Right lobe of liver (tissue), 6 donors: Measurements from ENCODE around the gene SEMA4C. TPM values are rescaled to one million over a fixed set of nuclear protein-coding genes. Genes with fewer than 3 reads are reported as not detected.

Source experiments
- ATAC-seq, 4 donors: fragments of 200-7000 bp; cut with Tn5 transposase; one replicate each; pipeline ENCODE4 v1.9.1; 2020; ENCODE audit warnings: mild to moderate bottlenecking in 4 of 4, moderate library complexity in 4 of 4
- DNase-seq, 3 donors: peaks; one replicate each; pipeline ENCODE4 v3.0.0-alpha.2; 2020
- H3K27ac ChIP-seq, 3 donors: fragments of 200-600 bp; one replicate each; pipeline ENCODE4 v1.8.0; 2022
- H3K27me3 ChIP-seq, 2 donors: fragments of 200-600 bp; one replicate each; pipeline ENCODE4 v1.8.0; 2022
- H3K36me3 ChIP-seq, 4 donors: fragments of 200-600 bp; sonication (generic) in 1 of 4; one replicate each; pipeline versions ENCODE4 v1.5.1 to v1.8.0; 2017 to 2022; ENCODE audit warnings: control low read depth in 1 of 4
- H3K4me1 ChIP-seq, 4 donors: fragments of 200-600 bp; sonication (generic) in 1 of 4; one replicate each; pipeline versions ENCODE4 v1.5.1 to v1.8.0; 2017 to 2022; ENCODE audit warnings: control low read depth in 1 of 4
- H3K4me3 ChIP-seq, 3 donors: fragments of 200-600 bp; one replicate each; pipeline ENCODE4 v1.8.0; 2022
- H3K9me3 ChIP-seq, 4 donors: fragments of 200-600 bp; sonication (generic) in 1 of 4; one replicate each; pipeline versions ENCODE4 v1.5.1 to v1.8.0; 2017 to 2022; ENCODE audit warnings: control low read depth in 1 of 4
- CTCF ChIP-seq, 4 donors: fragments of 200-600 bp in 3 of 4; fragments of 450-650 bp in 1 of 4; IDR thresholded peaks; one replicate each; pipeline versions ENCODE4 v1.5.1 to v1.8.0; 2016 to 2022; ENCODE audit warnings: antibody characterized with exemption in 4 of 4, mild to moderate bottlenecking in 2 of 4
- POLR2A ChIP-seq: fragments of 450-650 bp; IDR thresholded peaks from one replicate; pipeline ENCODE4 v1.6.1; 2017; ENCODE audit warnings: antibody characterized with exemption, mild to moderate bottlenecking
- WGBS: methylation state at CpG from one replicate; pipeline ENCODE4 v1.1.6; 2018; ENCODE audit warnings: low coverage, low lambda C conversion rate; ENCODE audit not compliant: insufficient coverage; ENCODE audit errors: missing lambda C conversion rate; 5-methylcytosine and 5-hydroxymethylcytosine counted together
- intact Hi-C, 2 donors: fragments of 100-400 bp; cut with DNase I; formaldehyde crosslinking; loops; one replicate each; pipeline versions ENCODE4 v1.11.2 to v1.14.1; 2022
- total RNA-seq, 6 experiments: library from RNA; depleted of rRNA in 2 of 6; stranded (reverse); fragments of >200 nt in 2 of 6; fragmentation: NEBNext Ultra II Directional in 3 of 6; extraction: Animal tissue kit (Norgen Biotek cat#: 25700) in 3 of 6; gene quantifications; one replicate each; pipeline versions ENCODE4 v1.1.0 to v1.2.4, GENCODE V29; 2016 to 2023
- donor health status: DM: no; HTN: yes; CAD: no.
- donor health status: DM: no; HTN: no; CAD: no.
- donor health status: DM: no; HTN: no; CAD: no.
- donor health status: DM: no; HTN: yes; CAD: no.
- donor health status: DM: no; HTN: yes; CAD: no.

The SEMA4C gene
- total RNA-seq, 6 experiments from 2014 or later, result 11.9 to 18.9 (median 12.6) TPM

GRCh38 chr2:96878171-96878570 is 8.3 kb upstream of the SEMA4C start:
- WGBS, result no CpG with 5 or more reads among the region's 7 CpGs
- Histone ChIP-seq H3K27ac (no peak overlapping the region), H3K36me3 (no peaks in the 10 kb centered on the region), H3K4me1 (peaks cover 0 to 4% (median 0%) of the 10 kb centered on the region in 4 donors), H3K4me3 (no peak overlapping the region), H3K9me3 (no peaks in the 10 kb centered on the region), H3K27me3 (no peaks in the 10 kb centered on the region)
- no peak for DNase-seq
- TF ChIP-seq CTCF (IDR thresholded peaks at IDR 0.05), result no peak
- no peak for TF ChIP-seq POLR2A
- no peak for ATAC-seq
- intact Hi-C loops, result no loop called here

- DNase-seq, result no peak
- intact Hi-C loops, result no loop called here
Observed at GRCh38 chr2:96877631-96878092, 7.8 kb upstream of the SEMA4C start.

GRCh38 chr2:96877042-96877451 is 7.2 kb upstream of the SEMA4C start:
- no peak for TF ChIP-seq POLR2A
- no peak for TF ChIP-seq CTCF (IDR thresholded peaks at IDR 0.05)
- DNase-seq (no peak), ATAC-seq (no peak)
- intact Hi-C loops, result no loop called here
- H3K27ac ChIP-seq, result no peak overlapping the region
- 68% methylated on average over 5 of the region's 6 CpGs for WGBS
- H3K4me3 ChIP-seq, result no peak overlapping the region
- H3K9me3 ChIP-seq, result no peaks in the 10 kb centered on the region
- H3K27me3 ChIP-seq, result no peaks in the 10 kb centered on the region
- peaks cover 0 to 4% (median 0%) of the 10 kb centered on the region in 4 donors for H3K4me1 ChIP-seq
- H3K36me3 ChIP-seq, result no peaks in the 10 kb centered on the region

More at GRCh38 chr2:96877631-96878092, 7.8 kb upstream of the SEMA4C start:
- no peak for TF ChIP-seq POLR2A
- TF ChIP-seq CTCF (IDR thresholded peaks at IDR 0.05), result no peak
- Histone ChIP-seq H3K9me3 (no peaks in the 10 kb centered on the region), H3K4me1 (peaks cover 0 to 4% (median 0%) of the 10 kb centered on the region in 4 donors), H3K4me3 (no peak overlapping the region), H3K36me3 (no peaks in the 10 kb centered on the region), H3K27me3 (no peaks in the 10 kb centered on the region), H3K27ac (no peak overlapping the region)
- ATAC-seq, result no peak
- WGBS, result 88% methylated on average over 6 of the region's 15 CpGs

GRCh38 chr2:96876269-96877041 is 6.6 kb upstream of the SEMA4C start:
- Histone ChIP-seq H3K27ac (no peak overlapping the region), H3K36me3 (no peaks in the 10 kb centered on the region), H3K27me3 (no peaks in the 10 kb centered on the region), H3K4me1 (peaks cover 0 to 4% (median 0%) of the 10 kb centered on the region in 4 donors), H3K9me3 (no peaks in the 10 kb centered on the region), H3K4me3 (no peak overlapping the region)
- no peak for DNase-seq
- WGBS, result 58% methylated on average over 3 of the region's 16 CpGs
- no peak for ATAC-seq
- intact Hi-C loops, result no loop called here
- TF ChIP-seq CTCF (IDR thresholded peaks at IDR 0.05) (no peak), POLR2A (no peak)
